Measurements from ENCODE around the gene LRRK1.

GRCh38 chr15:100901702-100902435 lies 17.3 kb upstream of the LRRK1 start:
- no peak for TF ChIP-seq CTCF (IDR thresholded peaks at IDR 0.05)
- TF ChIP-seq EZH2 (IDR thresholded peaks at IDR 0.05; ENCODE audit: borderline replicate concordance, insufficient read depth, low read depth, low read length, poor library complexity, severe bottlenecking) = no peak
